DMS114 treated with DMSO at 0.1 percent for 48 hours (cell line): Measurements from ENCODE around the gene ADRM1.

Experiments
- DNase-seq: peaks from one replicate; lab custom pipeline; 2025; ENCODE audit not compliant: unreplicated experiment; lab: John Stamatoyannopoulos, UW

ADRM1 gene

DNA sequence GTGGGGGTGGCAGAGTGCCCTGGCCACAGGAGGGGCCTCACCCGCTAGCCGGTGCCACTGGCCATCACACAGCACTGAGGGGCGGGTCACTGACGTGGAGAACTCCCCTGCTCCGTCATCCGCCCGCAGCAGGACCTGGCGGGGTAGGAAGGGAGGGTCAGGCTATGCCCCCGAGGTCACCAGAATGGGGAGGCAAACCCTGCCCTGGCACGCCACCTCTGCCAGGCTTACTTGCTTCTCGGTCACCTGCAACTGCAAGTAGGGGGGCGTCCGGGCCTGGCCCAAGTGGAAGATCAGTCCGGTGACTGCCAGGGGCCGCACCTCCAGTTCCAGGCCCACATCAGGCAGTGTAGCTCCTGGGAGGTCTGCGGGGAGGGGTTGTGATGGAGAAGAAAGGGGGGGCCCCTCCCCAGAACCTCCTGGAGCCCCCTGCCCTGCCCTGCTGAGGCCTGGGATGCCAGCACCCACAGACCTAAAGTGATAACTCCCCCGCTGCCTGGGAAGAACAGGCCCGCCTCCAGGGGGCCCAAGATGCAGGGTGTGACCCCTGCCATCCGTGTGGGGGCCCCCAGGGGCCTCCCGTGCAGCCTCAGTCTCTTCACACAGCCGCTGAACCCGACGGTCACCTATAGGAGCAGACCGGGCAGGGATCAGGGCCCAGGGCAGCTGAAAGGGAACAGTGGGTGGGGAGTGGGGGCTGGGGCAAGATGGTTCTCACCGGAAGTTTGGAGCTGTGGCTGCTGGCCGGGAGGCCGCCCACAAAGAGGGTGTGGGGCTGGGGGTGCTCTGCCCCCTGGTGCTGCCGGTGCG, 7.4 kb downstream of the ADRM1 start:
- no peak for DNase-seq

DNA sequence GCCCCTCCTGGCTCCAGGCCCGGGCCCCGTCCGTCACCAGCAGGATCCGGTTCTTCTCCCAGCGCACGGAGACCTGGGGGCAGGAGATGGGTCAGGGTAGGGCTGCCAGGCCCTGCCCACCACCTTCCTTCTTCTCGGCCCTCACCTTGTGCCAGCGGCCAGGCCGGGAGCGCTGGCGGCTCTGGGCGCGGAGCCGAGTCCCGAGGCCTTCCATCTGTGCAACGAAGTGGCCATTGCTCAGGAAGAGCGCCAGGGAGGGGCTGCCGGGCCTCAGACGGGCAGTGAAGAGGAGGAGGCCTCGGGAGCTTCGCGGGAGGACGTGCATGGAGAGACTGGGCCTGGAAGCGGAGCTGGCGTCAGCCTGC, 7.9 kb downstream of the ADRM1 start:
- no peak for DNase-seq

DNA sequence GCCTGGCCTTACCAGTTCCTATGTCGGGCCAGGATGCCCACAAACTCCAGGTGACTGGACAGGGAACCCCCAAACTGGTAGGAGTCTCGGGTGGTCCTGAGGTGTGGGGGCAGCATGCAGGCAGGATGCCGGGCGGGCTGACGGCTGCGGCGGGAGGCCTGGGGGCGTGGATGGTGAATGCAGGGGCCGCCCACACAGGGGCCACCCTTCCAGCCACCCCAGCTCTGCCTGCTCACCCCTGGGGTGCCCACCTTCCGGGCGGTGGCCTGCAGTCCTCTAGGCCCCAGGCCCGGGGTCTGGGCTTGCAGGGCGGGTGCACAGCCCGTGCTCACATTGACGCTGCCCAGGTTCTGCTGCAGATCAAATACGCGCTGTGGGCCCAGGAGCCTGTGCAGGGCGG, 8.4 kb downstream of the ADRM1 start:
- no peak for DNase-seq

DNA sequence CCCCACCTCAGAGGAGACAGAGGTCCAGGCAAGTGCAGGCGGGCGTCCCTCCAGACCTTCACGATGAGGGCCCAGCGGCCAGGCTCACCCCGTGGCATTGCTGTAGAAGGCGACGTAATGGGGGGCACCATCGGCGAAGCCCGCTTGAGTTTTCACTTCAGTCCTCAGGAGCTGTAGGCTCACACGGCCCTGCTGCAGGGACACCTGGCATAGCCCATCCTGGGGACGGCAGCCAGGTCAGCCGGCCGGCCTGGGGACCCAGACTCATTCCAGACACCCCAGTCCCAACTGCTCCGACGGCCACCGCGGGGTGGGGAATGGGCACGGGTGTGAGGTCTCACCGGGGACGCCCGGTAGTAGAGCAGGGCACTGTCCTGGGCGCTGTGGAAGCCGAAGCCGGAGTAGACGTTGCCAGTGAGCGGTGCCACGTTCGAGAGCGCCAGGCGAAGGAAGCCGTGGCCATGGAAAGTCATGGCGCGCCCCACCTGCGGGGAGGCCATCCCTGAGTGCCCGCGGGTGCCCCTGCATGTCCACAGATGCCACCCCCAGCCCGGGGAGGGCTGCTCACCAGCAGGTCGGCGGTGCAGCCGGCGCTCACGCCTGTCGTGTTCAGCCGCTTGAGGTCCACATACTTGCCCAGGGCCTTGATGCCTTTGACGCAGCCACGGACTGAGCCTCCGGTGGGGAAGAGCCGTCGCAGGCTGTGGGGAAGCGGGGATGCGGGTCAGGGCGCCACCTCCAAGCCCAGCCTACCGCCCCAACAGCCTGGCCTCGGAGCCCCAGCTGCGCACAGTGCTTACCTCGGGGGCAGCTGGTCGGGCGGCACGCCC, 9.2 kb downstream of the ADRM1 start:
- no peak for DNase-seq

DNA sequence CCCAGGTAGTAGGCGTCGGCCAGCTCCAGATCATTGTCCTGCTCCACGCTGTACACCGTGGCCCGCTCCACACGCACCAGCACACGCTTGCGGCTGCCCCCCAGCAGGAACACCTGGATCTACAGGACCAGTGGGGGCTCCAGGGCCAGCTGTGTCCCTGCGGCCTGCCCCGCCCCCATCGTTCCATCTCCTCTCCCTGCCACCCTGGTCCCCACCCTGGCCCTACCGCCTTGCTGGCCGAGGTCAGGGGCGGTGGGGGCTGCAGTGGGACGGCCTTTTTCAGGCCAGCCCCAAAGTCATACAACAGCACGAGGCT, 9.8 kb downstream of the ADRM1 start:
- DNase-seq = no peak

DNA sequence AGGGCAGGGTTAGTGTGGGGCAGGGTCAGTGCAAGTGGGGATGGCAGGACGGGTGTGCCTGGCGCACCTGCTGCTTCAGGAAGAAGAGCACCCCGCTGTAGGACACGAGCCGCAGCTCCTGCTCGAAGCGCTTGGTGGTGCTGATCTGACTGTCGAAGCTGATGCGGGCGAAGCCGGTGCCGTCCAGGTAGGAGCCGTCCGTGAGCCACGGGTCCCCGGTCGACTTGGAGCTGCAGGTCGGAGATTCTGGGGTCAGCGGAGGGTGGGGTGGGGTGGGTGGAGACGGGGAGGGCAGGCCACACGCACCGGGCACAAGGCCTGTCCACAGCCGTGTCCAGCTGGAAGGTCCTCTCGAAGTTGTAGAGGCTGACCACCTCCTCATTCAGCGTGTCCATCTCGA, 10.2 kb downstream of the ADRM1 start:
- no peak for DNase-seq

DNA sequence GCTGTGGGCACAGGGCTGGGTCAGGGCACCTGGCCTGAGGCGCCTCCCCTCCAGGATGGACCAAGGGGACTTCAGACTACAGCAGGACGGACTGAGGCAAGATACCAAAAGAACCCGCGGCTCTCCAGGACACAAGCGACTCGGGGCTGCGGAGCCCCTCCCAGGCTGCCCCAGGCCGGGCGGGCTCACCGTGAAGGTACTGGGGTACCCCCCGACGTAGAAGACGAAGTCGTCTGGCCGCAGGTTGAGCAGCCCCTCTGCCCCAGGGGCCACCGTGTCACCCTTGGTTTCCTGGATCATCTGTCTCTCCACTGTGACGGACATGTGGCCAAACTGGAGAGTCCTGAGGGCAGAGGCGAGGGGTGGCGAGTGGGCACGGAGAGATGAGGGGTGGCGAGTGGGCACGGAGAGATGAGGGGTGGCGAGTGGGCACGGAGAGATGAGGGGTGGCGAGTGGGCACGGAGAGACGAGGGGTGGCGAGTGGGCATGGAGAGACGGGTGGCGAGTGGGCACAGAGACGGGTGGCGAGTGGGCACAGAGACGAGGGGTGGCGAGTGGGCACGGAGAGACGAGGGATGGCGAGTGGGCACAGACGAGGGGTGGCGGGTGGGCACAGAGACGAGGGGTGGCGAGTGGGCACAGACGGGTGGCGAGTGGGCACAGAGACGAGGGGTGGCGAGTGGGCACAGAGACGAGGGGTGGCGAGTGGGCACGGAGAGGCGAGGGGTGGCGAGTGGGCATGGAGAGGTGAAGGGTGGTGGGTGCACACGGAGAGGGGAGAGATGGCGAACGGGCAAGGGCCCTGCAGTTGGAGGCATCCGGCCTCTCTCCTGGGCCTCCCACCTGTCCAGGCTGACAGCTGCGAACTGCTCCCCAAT, 10.9 kb downstream of the ADRM1 start:
- no peak for DNase-seq

DNA sequence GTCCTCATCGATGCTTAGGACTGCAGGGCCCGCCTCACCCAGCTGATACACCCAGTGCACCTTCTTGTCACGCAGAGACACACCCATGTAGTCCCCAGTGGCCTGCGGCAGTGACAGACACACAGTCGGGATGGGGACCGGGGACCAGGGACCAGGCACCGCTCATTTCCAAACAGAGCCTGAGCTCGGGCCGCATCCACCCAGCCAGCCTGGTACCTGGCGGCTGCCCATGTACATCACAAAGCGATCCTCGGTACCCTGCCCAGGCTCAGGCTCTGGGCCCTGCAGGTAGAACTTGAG, 11.5 kb downstream of the ADRM1 start:
- no peak for DNase-seq

DNA sequence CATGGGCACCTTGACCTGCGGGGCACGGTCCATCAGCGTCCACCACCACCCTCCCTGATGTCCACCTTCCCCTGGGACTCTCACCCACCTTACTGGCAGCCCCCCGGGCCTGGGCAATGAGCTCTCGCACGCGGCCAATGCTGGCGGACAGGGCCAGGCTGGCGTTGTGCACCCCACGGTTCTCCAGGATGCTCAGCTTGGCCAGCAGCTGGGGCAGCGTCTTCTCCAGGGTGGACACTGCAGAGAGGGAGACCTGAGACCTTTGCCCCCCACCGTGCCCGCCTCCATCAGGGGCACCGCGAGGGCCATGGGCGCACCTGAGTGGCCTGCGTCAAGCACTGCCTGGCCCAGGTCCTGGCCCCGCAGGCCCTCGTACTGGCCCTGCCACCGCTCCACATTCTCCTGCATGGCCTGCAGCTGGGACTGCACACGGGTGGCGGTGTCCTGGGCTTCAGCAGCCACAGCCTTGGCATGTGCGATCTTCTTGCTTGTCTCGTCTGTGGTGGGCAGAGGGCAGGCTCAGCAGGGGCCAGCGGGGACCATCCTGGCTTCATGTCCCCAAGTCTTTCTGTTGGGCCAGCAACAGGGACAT, 12.0 kb downstream of the ADRM1 start:
- DNase-seq = no peak

DNA sequence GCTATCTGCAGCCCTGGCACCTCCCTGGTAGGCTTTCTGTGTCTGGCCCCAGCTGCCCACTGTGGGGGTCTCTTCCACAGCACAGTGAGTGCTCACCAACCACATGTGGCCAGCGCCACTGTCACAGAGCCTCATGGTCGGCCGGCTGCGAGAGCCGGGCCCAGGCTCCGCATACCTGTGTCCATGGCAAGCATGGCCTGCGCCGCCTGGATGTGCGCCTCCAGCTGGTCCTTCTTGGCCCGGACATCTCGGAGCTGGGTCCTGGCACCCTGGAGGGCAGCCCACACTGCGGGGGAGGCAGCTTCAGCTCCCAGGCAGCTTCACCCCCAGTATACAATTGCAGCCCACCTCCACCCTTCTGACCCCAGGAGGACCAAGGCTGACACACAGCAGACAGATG, 13.0 kb downstream of the ADRM1 start:
- no peak for DNase-seq

DNA sequence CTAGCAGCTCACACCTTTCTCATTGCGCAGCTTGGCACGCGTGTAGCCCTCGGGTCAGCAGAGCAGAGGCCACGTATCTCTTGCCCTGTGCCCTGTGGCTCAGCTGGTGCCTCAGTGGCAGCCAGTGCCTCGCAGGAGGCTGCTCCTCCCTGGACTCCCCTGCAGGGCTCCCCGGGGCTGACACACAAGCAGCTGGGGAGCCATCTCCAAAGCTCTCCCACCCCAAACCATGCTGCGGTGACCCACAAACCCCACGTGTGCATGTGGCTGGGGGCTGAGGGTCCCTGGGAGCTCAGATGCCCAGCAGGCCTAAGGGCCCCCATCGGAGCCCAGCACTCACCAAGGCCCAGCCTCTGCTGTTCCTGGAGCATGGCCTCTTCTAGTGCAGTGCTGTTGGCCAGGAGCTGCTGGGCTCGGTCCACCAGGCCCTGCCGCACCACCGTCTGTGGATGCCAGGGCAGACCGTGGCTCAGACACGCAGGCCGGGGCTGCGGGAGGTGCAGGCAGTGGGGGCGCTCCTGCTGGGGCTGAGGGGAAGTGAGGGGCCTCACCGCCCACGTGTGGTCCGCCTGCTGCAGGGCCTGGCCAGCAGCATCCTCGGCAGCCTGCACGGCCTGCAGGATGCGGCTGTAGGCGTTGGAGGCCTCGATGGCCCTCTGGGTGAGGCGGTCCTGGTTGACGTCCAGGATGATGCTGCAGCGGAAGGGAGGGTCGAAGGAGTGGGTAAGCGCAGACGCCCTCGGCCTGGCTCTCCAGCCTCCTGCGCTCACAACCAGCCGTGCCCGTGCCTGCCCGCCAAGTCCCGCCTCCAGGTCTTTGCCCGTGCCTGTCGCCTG, 13.8 kb downstream of the ADRM1 start:
- DNase-seq = no peak

DNA sequence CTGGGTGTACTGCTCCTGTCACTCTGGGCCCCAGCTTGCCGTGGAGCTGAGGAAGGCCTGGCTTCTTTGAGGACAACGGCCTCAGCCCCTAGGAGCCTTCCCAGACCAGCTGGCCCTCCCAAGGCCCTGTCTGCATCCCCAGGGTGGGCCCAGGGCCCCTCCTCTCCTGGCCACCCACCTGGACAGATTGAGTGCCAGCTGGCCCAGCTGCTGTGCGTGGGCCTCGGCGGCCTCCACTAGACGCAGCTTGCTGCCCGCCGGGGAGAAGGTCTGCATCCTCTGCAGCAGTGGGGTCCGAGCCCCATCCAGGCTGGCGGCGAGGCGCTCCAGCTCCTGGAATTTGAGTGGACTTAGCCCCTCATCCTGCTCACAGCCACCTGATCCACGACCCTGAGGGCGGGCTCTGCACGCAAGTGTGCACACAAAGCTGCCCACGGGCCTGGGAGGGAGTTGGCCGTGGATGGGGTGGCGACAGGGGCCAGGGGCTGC, 14.4 kb downstream of the ADRM1 start:
- no peak for DNase-seq

DNA sequence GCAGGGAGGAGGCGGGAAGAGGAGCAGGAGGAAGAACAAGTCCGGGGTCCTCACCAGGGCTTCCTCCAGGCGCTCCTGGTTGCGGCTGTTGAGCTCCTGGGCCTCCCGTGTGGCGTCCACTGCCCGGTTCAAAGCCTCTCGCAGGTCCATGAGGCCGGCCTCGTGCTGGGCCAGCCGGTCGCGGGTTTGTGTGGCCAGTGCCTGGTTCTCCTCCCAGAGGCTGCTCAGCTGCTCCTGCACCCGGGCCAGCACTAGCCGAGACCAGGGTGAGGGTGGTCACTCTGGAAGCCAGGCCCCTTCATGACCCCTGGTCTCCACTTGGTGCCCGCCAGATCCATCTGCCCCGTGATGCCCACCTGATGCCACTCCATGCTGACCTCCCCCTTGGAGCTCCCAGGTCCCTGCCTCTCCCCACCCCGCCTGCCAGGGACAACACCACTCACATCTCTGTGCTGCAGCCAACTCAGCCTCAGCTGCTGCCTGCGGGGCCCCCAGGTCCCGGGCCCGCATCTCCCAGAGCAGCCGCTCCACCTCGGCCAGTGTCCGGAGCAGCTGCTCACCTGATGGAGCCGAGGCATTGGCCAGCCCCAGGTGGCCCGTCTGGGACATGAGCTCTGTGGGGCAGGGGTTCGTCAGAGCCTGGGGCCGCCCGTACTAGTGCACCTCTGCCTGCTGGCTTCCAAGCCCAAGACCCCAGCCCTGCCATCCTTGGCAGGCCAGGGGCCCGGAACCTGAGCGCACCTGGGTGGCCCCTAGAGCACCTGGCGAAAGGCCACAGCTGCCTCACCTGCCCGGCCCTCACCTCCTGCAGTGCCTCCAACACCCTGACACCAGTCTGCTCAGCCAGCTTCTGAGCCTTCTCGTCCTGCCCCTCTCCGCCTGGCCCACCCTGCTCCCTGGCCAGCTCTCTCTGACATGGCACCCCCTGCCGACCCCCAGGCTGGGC, 15.9 kb downstream of the ADRM1 start:
- no peak for DNase-seq

DNA sequence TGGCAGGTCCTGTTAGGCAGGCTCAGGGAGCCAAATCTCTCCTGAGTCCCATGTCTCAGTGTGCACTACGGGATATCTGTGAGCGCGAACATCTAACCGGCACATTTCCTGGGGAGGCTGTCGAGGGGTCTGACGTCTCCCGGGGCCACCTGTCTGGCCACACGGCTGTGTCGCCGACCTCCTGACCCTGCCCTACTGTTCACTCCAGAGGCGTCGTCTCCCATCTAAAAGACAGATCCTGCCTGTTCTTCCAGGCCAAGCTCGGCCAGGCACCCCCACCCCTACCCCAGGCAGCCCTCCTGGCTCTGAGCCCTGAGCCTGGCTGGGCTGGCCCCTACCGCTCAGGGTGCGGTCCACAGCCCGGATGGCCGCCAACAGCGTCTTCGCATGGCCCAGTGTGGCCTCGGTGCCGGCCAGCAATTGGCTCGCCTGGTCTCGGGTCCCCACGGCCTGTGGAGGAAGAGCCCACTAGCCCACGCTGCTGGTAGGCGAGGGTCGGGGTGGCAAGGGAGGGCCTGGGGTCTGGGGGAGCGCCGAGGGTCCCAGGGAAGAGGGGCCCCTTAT, 16.6 kb downstream of the ADRM1 start:
- DNase-seq = no peak

DNA sequence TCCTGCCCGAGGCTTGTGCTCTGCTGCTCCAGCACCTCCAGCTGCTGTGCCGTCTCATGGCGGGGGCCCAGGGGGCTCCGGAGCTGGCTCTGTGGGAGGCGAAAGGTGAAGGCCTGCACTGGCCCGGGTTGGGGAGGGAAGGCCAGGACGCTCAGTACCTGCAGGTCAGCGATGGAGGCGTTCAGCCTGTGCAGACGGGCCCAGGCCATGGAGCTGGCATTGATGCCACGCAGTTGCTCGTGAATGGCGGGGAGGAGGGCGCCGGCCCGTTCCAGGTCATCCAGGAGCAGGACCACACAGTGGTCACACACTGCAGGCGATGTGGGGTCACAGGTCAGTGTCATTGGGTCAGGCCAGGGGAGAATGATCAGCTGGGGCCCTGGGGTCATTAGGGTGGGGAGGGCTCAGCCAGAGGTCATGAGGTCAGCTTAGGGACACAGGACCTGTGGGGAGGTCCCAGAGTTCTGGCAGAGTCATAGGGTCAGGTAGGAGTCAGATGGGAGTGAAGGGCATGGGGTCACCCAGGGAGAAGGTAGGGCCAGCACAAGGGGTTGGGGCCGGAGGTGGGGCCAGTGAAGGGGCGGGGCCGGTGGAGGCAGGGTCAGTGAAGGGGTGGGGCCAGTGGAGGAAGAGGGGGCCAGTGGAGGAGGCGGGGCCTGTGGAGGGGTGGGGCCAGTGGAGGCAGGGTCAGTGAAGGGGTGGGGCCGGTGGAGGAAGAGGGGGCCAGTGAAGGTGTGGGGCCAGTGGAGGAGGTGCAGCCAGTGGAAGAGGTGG, 18.0 kb downstream of the ADRM1 start:
- DNase-seq = no peak

DNA sequence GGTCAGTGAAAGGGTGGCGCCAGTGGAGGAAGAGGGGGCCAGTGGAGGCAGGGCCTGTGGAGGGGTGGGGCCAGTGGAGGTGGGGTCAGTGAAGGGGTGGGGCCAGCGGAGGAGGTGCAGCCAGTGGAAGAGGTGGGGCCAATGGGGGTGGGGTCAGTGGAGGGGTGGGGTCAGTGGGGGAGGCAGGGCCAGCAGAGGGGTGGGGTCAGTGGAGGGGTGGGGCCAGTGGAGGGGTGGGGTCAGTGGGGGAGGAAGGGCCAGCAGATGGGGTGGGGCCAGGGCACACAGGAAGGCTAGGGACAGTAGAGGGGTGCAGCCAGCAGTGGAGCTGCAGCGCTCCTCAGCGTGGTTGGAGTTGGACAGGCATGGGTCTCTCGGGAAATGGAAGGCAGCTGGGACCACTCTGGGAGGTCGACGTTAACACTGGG, 18.7 kb downstream of the ADRM1 start:
- no peak for DNase-seq

DNA sequence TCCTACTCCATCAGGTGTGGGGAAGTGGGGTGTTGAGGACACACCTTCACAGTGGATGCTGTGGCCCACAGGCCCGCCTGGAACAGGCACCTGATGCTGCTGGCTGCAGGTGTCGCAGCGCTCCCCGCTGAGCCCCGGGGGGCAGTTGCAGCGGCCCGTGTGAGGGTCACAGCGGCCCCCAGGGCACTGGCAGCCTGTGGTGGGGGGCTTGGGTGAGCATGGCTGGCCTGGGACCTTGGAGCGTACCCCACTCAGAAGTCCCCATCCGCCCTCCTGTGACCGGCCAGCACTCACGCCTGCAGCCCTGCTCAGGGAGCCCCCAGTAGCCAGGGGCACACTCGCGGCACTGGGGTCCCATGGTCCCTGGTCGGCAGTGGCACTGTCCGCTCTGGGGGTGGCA, 19.2 kb downstream of the ADRM1 start:
- DNase-seq = no peak

DNA sequence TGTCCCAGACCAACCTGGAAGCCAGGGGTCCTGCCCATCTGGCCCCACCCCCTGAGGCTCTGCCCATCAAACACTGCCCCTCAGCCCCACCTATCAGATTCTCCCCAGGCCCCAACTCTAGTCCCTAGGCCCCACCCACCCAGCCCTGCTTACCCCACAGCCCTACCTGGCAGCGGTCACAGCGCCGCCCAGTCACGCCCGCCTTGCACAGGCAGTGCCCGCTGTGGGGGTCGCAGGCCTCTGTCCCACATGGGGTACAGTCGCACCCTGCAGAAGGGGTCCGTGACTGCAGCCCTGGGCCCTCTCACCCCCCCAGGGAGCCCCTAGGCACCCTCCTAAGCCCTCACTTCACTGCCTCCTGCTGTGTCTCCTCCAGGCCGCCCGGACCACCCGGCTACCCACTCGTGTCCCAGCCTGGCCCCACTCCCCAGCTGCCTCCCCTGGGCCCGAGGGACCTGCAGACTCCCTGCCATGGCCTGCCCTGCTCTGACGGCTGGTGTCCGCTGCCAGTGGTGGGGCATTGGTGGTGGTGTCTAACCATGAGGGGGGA, 19.8 kb downstream of the ADRM1 start:
- DNase-seq = no peak
